Measurements from ENCODE around the gene OSBPL6. TPM values are rescaled to one million over a fixed set of nuclear protein-coding genes. Genes with fewer than 3 reads are reported as not detected.

Gene OSBPL6
- total and polyA plus RNA-seq, 9 of the 15 experiments (the other 6 are each of a cell fraction or from before 2014, with no cell fraction given): 3.4 to 12.7 (median 9.3) TPM

- TF ChIP-seq, protein P1, sequence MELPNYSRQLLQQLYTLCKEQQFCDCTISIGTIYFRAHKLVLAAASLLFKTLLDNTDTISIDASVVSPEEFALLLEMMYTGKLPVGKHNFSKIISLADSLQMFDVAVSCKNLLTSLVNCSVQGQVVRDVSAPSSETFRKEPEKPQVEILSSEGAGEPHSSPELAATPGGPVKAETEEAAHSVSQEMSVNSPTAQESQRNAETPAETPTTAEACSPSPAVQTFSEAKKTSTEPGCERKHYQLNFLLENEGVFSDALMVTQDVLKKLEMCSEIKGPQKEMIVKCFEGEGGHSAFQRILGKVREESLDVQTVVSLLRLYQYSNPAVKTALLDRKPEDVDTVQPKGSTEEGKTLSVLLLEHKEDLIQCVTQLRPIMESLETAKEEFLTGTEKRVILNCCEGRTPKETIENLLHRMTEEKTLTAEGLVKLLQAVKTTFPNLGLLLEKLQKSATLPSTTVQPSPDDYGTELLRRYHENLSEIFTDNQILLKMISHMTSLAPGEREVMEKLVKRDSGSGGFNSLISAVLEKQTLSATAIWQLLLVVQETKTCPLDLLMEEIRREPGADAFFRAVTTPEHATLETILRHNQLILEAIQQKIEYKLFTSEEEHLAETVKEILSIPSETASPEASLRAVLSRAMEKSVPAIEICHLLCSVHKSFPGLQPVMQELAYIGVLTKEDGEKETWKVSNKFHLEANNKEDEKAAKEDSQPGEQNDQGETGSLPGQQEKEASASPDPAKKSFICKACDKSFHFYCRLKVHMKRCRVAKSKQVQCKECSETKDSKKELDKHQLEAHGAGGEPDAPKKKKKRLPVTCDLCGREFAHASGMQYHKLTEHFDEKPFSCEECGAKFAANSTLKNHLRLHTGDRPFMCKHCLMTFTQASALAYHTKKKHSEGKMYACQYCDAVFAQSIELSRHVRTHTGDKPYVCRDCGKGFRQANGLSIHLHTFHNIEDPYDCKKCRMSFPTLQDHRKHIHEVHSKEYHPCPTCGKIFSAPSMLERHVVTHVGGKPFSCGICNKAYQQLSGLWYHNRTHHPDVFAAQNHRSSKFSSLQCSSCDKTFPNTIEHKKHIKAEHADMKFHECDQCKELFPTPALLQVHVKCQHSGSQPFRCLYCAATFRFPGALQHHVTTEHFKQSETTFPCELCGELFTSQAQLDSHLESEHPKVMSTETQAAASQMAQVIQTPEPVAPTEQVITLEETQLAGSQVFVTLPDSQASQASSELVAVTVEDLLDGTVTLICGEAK (IDR thresholded peaks at IDR 0.05): no peak
- TF ChIP-seq, protein P1 (CRISPR knock-in tag; IDR thresholded peaks at IDR 0.05): no peak
- peak; percentile 73 for TF ChIP-seq USF1 (CRISPR knock-in tag; IDR thresholded peaks at IDR 0.05)
- TF ChIP-seq CHD4 (IDR thresholded peaks at IDR 0.05; ENCODE audit: insufficient read depth, insufficient replicate concordance, low read depth, low read length, poor library complexity, severe bottlenecking): no peak
- TF ChIP-seq ZNF830 (CRISPR knock-in tag; IDR thresholded peaks at IDR 0.05): no peak
- peak; percentile 81 for TF ChIP-seq MTA3 (IDR thresholded peaks at IDR 0.05; ENCODE audit: borderline replicate concordance)
- no peak for TF ChIP-seq CHD1 (IDR thresholded peaks at IDR 0.05; ENCODE audit: low read length)
- TF ChIP-seq NR2C1 (IDR thresholded peaks at IDR 0.05): no peak
- peak; percentile 70 for TF ChIP-seq NR2C1 (tag; IDR thresholded peaks at IDR 0.05)
Observed at GRCh38 chr2:178273787-178274360, 79.6 kb downstream of the OSBPL6 start (continued).
